HCT116 (cell line): ENCODE data around the gene NACC2. TPM values are rescaled to one million over a fixed set of nuclear protein-coding genes. Genes with fewer than 3 reads are reported as not detected.

ENCODE experiments used
- ATAC-seq: fragments of 200-7000 bp; cut with Tn5 transposase; 2 replicates; pipeline ENCODE4 v1.9.1; 2020; ENCODE audit warnings: mild to moderate bottlenecking, moderate library complexity
- BruUV-seq: library from RNA; stranded (reverse); fragments of 400-500 nt; replicated peaks from 2 replicates; lab custom pipeline; 2021; lab: Mats Ljungman, UMichigan
- CTCF ChIA-PET: fragments of 300-600 bp; sonication (Branson Sonifier 250); formaldehyde crosslinking; loops from one replicate; lab custom pipeline; 2021; ENCODE audit warnings: antibody characterized with exemption; lab: Charles Lee
- POLR2A ChIA-PET: fragments of 300-600, 350-600 bp; sonication (Branson Sonifier 250); formaldehyde crosslinking; loops from one replicate; lab custom pipeline; 2021; ENCODE audit warnings: antibody characterized with exemption; lab: Charles Lee
- RAD21 ChIA-PET, 2 experiments: fragments of 300-600 bp; sonication (Branson Sonifier 250); formaldehyde crosslinking; loops; one replicate each; lab custom pipeline; 2023; ENCODE audit warnings: low total read pairs in 2 of 2; ENCODE audit not compliant: uncharacterized antibody in 2 of 2, unreplicated experiment in 2 of 2, low non-redundant PET in 1 of 2; lab: Charles Lee
- DNase-seq: peaks from one replicate; pipeline ENCODE4 v3.0.0-alpha.2; 2010; ENCODE audit warnings: low read depth, low spot score
- H2AFZ ChIP-seq: fragments of 200-600 bp; shearing (Covaris generic), sonication (generic); 2 replicates; pipeline ENCODE4 v1.6.1; 2017; ENCODE audit warnings: low read depth, mixed run types, mixed read lengths, antibody characterized with exemption, low read length; ENCODE audit not compliant: poor library complexity, severe bottlenecking
- H3K27ac ChIP-seq: 2 replicates; pipeline ENCODE4 v1.5.1; 2012; ENCODE audit warnings: low read depth, low read length
- H3K27me3 ChIP-seq: fragments of 200-600 bp; sonication (generic); 2 replicates; pipeline ENCODE4 v1.6.1; 2016; ENCODE audit warnings: mixed run types, low read length, mixed read lengths; ENCODE audit not compliant: insufficient read depth
- H3K36me3 ChIP-seq, 2 experiments: fragments of 200-500 bp in 1 of 2; fragments of 200-600 bp in 1 of 2; sonication (Bioruptor generic) in 1 of 2; sonication (generic) in 1 of 2; 2 replicates each; pipeline versions ENCODE4 v1.5.1 to v1.6.1; 2014 to 2016; ENCODE audit warnings: low read length in 2 of 2, inconsistent platforms in 1 of 2, mixed read lengths in 1 of 2, mixed run types in 1 of 2; ENCODE audit not compliant: insufficient read depth in 2 of 2, control insufficient read depth in 1 of 2
- H3K4me1 ChIP-seq, 2 experiments: fragments of 200-600 bp in 1 of 2; sonication (generic) in 1 of 2; 2 replicates each; pipeline versions ENCODE4 v1.5.1 to v1.6.1; 2012 to 2017; ENCODE audit warnings: low read length in 2 of 2, inconsistent platforms in 1 of 2, mild to moderate bottlenecking in 1 of 2, mixed read lengths in 1 of 2, mixed run types in 1 of 2, moderate library complexity in 1 of 2; ENCODE audit not compliant: insufficient read depth in 2 of 2, control insufficient read depth in 1 of 2
- H3K4me2 ChIP-seq: fragments of 200-600 bp; sonication (generic); 2 replicates; pipeline ENCODE4 v1.6.1; 2017; ENCODE audit warnings: mixed run types, low read length, mixed read lengths
- H3K4me3 ChIP-seq, 2 experiments: fragments of 200-600 bp in 1 of 2; sonication (generic) in 1 of 2; replicated peaks in 1 of 2; 2 replicates each; pipeline ENCODE4 v1.5.1; 2011 to 2016; ENCODE audit warnings: low read length in 2 of 2, control low read depth in 1 of 2, low read depth in 1 of 2, mild to moderate bottlenecking in 1 of 2, mixed read lengths in 1 of 2, mixed run types in 1 of 2
- H3K79me2 ChIP-seq: fragments of 200-600 bp; sonication (generic); 2 replicates; pipeline ENCODE4 v1.6.1; 2017; ENCODE audit warnings: mild to moderate bottlenecking, mixed run types, low read length, moderate library complexity, mixed read lengths; ENCODE audit not compliant: insufficient read depth
- H3K9ac ChIP-seq: fragments of 200-600 bp; sonication (generic); 2 replicates; pipeline ENCODE4 v1.6.1; 2016; ENCODE audit warnings: low read length, mixed read lengths
- H3K9me2 ChIP-seq: fragments of 200-600 bp; sonication (generic), shearing (Covaris generic); 2 replicates; pipeline ENCODE4 v1.6.1; 2017; ENCODE audit warnings: mixed run types, mild to moderate bottlenecking, moderate library complexity; ENCODE audit not compliant: insufficient read depth
- H3K9me3 ChIP-seq, 2 experiments: fragments of 200-500 bp in 1 of 2; fragments of 200-600 bp in 1 of 2; sonication (Bioruptor generic) in 1 of 2; sonication (generic) in 1 of 2; 2 replicates each; pipeline ENCODE4 v1.6.1; 2014 to 2017; ENCODE audit warnings: low read length in 2 of 2, mixed read lengths in 2 of 2, inconsistent platforms in 1 of 2, low read depth in 1 of 2, mild to moderate bottlenecking in 1 of 2, mixed run types in 1 of 2, moderate library complexity in 1 of 2; ENCODE audit not compliant: control insufficient read depth in 1 of 2, insufficient read depth in 1 of 2
- H4K20me1 ChIP-seq: fragments of 200-600 bp; sonication (generic), shearing (Covaris generic); 2 replicates; pipeline ENCODE4 v1.6.1; 2017; ENCODE audit warnings: mixed run types, mild to moderate bottlenecking, moderate library complexity; ENCODE audit not compliant: insufficient read depth
- CEBPB ChIP-seq: IDR thresholded peaks from 2 replicates; pipeline ENCODE4 v1.6.1; 2012; ENCODE audit warnings: low read depth
- ELF1 ChIP-seq: IDR thresholded peaks from 2 replicates; pipeline ENCODE4 v1.6.1; 2012; ENCODE audit warnings: low read depth, borderline replicate concordance
- EZH2 ChIP-seq: fragments of 200-600 bp; sonication (generic); IDR thresholded peaks from 2 replicates; pipeline ENCODE4 v1.6.1; 2017; ENCODE audit warnings: antibody characterized with exemption, mixed run types
- EZH2phosphoT487 ChIP-seq: fragments of 200-600 bp; IDR thresholded peaks from 2 replicates; pipeline ENCODE4 v1.6.1; 2018; ENCODE audit warnings: antibody characterized with exemption, borderline replicate concordance
- FOSL1 ChIP-seq: IDR thresholded peaks from 2 replicates; pipeline ENCODE4 v1.6.1; 2012; ENCODE audit warnings: low read depth
- POLR2AphosphoS5 ChIP-seq: IDR thresholded peaks from 2 replicates; pipeline ENCODE4 v1.6.1; 2011; ENCODE audit warnings: mild to moderate bottlenecking, low read depth, low read length, moderate library complexity
- RAD21 ChIP-seq: IDR thresholded peaks from 2 replicates; pipeline ENCODE4 v1.6.1; 2012; ENCODE audit warnings: low read depth, mild to moderate bottlenecking
- SIN3A ChIP-seq: IDR thresholded peaks from 2 replicates; pipeline ENCODE4 v1.6.1; 2012; ENCODE audit warnings: low read depth
- SP1 ChIP-seq: IDR thresholded peaks from 2 replicates; pipeline ENCODE4 v1.6.1; 2012; ENCODE audit warnings: low read depth
- SRF ChIP-seq: IDR thresholded peaks from 2 replicates; pipeline ENCODE4 v1.6.1; 2012; ENCODE audit warnings: low read depth
- TCF7L2 ChIP-seq: IDR thresholded peaks from 2 replicates; pipeline ENCODE4 v1.7.0; 2011; ENCODE audit warnings: borderline replicate concordance, inconsistent platforms; ENCODE audit not compliant: insufficient read depth, insufficient read length; ENCODE audit errors: extremely low read depth
- ZNF274 ChIP-seq: fragments of 200-500 bp; sonication (Bioruptor generic); IDR thresholded peaks from 2 replicates; pipeline ENCODE4 v1.6.1; 2014; ENCODE audit warnings: mild to moderate bottlenecking, low read depth, low read length, inconsistent platforms
- intact Hi-C: fragments of 100-400 bp; cut with micrococcal nuclease; formaldehyde crosslinking; loops from 2 replicates; pipeline ENCODE4 v1.10.0; 2022
- total RNA-seq: library from RNA; stranded (reverse); gene quantifications from one replicate; pipeline ENCODE4 v1.2.1, GENCODE V29; 2021; ENCODE audit not compliant: unreplicated experiment
- TF ChIP-seq, protein P1 (sequence below): IDR thresholded peaks from 2 replicates; pipeline ENCODE4 v1.6.1; 2012
- TF ChIP-seq, protein P2 (sequence below): IDR thresholded peaks from 2 replicates; pipeline ENCODE4 v1.6.1; 2012; ENCODE audit warnings: low read depth

Gene NACC2
- total RNA-seq, 1 experiment from 2014 or later = 27.8 TPM

DNA sequence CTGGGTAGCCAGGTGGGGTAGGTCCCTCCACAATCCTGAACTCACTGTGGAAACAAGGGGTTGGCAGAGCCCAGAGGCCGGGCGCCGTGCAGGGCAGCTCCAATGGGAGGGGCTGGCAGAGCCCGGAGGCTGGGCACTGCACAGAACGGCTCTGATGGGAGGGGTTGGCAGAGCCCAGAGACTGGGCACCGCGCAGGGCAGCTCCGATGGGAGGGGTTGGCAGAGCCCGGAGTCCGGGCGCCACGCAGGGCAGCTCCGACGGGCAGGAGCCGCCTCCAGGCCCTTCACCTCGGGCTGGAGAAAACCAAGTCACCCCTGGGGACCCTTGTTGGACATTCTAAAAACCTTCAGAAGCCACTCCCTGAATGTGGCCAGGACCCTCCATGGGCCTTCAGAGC lies 9.3 kb downstream of the NACC2 start:
- Histone ChIP-seq H4K20me1 (no peaks in the 10 kb centered on the region), H3K4me2 (no peak overlapping the region), H3K79me2 (peaks cover 99% of the 10 kb centered on the region), H3K36me3 (no peaks in the 10 kb centered on the region; a peak in 1 of 4 replicates), H3K4me1 (peaks cover 6 to 11% of the 10 kb centered on the region in 2 experiments; a peak in 3 of 4 replicates), H3K4me3 (no peak overlapping the region), H3K9me3 (no peaks in the 10 kb centered on the region), H3K9me2 (no peaks in the 10 kb centered on the region), H2AFZ (no peak overlapping the region)
- ATAC-seq = no peak
- RAD21 ChIA-PET = no interaction called here
- intact Hi-C loops = loop anchor here (5.0 kb wide), 1 partner anchor 141 kb away; no protein-coding TSS in a partner anchor
- no peak for DNase-seq
- CTCF ChIA-PET = no interaction called here
- no peak for TF ChIP-seq FOSL1
- TF ChIP-seq, all 23 proteins: peak for 0
- Histone ChIP-seq H3K27ac (no peak overlapping the region), H3K27me3 (no peaks in the 10 kb centered on the region), H3K9ac (no peak overlapping the region)
- POLR2A ChIA-PET = no interaction called here
- BruUV-seq = no TSS peak

DNA sequence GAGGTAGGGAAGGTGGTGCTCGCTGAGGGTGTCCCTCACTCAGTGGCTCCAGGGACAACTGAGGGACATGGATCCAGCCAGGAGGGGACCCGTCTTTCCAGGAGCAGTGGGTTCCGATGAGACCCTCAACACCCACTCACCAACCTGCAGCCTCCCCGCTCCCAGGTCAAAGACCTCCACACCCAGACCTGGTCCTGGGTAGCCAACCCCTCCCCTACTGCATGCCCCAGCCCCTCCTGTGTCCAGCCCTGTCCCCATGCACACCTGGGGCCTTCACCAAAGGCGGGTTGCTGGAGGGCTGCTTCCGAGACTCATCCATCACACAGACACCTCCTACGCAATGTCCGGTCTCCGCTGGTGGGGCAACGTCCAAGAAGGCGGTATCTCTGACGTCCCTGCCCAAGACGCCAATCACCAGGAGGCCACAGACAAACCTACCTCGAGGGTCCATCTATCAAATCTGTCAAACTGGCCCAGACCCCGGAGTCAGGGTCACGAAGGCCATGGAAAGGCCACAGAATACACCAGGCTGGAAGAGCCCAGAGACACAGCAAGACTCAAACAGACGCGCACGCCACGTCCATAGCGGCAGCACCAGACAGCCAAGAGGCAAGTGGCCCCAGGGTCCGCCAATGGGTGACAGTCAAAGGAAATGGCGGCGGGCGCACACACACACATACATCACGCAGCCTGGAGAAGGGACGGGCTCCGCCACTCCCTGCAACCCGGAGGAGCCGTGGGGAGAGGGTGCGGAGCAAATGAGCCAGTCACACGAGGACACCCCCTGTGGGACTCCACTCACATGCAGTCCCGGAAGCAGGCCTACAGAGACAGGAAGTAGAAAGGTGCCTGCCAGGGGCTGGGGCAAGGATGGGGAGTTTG lies 10.8 kb downstream of the NACC2 start:
- no peak overlapping the region for H3K4me3 ChIP-seq
- H3K9me2 ChIP-seq = no peaks in the 10 kb centered on the region
- no peak overlapping the region for H3K4me2 ChIP-seq
- no peaks in the 10 kb centered on the region for H3K9me3 ChIP-seq
- no peak overlapping the region for H3K27ac ChIP-seq
- no TSS peak for BruUV-seq
- H2AFZ ChIP-seq = no peak overlapping the region
- H3K4me1 ChIP-seq = peaks cover 0 to 5% of the 10 kb centered on the region in 2 experiments; a peak in 1 of 4 replicates
- H4K20me1 ChIP-seq = no peaks in the 10 kb centered on the region
- CTCF ChIA-PET = no interaction called here
- DNase-seq (no peak), ATAC-seq (no peak)
- intact Hi-C loops = no loop called here
- H3K79me2 ChIP-seq = peaks cover 99% of the 10 kb centered on the region
- no peaks in the 10 kb centered on the region for H3K27me3 ChIP-seq
- RAD21 ChIA-PET = no interaction called here
- no peak overlapping the region for H3K9ac ChIP-seq
- POLR2A ChIA-PET = no interaction called here
- TF ChIP-seq EZH2phosphoT487 = no peak
- TF ChIP-seq POLR2AphosphoS5 = no peak
- no peak for TF ChIP-seq RAD21
- no peak for TF ChIP-seq SP1
- TF ChIP-seq ZNF274 = no peak
- no peak for TF ChIP-seq CEBPB
- no peak for TF ChIP-seq SRF
- no peak for TF ChIP-seq EZH2
- TF ChIP-seq, protein P1, sequence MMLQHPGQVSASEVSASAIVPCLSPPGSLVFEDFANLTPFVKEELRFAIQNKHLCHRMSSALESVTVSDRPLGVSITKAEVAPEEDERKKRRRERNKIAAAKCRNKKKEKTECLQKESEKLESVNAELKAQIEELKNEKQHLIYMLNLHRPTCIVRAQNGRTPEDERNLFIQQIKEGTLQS = no peak
- no peak for TF ChIP-seq TCF7L2
- no peak for TF ChIP-seq SIN3A
- no peak for TF ChIP-seq ELF1
- TF ChIP-seq, protein P2, sequence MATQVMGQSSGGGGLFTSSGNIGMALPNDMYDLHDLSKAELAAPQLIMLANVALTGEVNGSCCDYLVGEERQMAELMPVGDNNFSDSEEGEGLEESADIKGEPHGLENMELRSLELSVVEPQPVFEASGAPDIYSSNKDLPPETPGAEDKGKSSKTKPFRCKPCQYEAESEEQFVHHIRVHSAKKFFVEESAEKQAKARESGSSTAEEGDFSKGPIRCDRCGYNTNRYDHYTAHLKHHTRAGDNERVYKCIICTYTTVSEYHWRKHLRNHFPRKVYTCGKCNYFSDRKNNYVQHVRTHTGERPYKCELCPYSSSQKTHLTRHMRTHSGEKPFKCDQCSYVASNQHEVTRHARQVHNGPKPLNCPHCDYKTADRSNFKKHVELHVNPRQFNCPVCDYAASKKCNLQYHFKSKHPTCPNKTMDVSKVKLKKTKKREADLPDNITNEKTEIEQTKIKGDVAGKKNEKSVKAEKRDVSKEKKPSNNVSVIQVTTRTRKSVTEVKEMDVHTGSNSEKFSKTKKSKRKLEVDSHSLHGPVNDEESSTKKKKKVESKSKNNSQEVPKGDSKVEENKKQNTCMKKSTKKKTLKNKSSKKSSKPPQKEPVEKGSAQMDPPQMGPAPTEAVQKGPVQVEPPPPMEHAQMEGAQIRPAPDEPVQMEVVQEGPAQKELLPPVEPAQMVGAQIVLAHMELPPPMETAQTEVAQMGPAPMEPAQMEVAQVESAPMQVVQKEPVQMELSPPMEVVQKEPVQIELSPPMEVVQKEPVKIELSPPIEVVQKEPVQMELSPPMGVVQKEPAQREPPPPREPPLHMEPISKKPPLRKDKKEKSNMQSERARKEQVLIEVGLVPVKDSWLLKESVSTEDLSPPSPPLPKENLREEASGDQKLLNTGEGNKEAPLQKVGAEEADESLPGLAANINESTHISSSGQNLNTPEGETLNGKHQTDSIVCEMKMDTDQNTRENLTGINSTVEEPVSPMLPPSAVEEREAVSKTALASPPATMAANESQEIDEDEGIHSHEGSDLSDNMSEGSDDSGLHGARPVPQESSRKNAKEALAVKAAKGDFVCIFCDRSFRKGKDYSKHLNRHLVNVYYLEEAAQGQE = no peak
- no peak for TF ChIP-seq FOSL1
- no peaks in the 10 kb centered on the region; a peak in 1 of 4 replicates for H3K36me3 ChIP-seq
